GM18873 (cell line): ENCODE measurements around the gene IP6K3.

Source experiments
- ATAC-seq: cut with Tn5 transposase; IDR thresholded peaks from one replicate; pipeline ENCODE4 v1.9.1; 2021; ENCODE audit warnings: mild to moderate bottlenecking, moderate library complexity, moderate number of reproducible peaks; ENCODE audit not compliant: unreplicated experiment, low FRiP score

The IP6K3 gene

DNA sequence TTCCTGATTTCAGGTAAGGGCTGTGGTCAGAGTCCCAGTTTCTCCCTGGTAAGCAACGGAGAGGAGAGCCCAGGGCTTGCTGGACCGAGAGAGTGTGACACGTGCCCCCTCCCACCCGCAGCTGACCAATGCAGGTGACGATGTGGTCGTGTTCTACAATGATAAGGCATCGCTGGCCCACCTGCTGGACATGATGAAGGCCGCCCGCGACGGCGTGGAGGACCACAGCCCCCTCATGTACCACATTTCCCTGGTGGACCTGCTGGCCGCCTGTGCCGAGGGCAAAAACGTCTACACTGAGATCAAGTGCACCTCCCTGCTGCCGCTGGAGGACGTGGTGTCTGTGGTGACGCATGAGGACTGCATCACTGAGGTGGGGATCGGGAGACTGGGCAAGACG is 66.9 kb downstream of the IP6K3 start:
- ATAC-seq, result no peak

DNA sequence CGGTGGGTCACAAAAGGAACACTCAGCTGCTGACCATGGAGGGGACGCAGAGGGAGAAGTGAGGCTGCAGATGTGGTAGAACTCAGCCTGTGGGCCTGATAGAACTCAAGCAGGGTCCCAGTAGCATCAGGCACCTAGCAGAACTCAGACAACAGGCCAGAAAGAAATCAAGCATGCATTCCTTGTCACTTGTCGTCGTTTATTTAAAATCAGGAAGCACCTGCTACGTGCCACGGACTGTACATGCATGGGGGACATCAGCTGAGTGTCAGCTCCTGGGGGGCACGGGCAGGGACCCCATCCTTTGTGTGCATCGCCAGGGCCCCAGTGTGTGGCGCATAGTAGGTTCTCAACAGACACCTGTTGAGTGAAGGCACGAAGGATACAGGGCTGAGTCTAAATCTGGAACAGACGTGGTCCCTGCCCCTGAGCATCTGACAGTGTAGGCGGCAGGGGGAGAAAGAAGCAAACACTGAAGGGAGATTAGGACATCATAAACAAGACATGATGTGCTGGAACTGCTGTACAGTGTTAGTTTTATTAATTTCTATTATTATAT is 67.7 kb downstream of the IP6K3 start:
- no peak for ATAC-seq

DNA sequence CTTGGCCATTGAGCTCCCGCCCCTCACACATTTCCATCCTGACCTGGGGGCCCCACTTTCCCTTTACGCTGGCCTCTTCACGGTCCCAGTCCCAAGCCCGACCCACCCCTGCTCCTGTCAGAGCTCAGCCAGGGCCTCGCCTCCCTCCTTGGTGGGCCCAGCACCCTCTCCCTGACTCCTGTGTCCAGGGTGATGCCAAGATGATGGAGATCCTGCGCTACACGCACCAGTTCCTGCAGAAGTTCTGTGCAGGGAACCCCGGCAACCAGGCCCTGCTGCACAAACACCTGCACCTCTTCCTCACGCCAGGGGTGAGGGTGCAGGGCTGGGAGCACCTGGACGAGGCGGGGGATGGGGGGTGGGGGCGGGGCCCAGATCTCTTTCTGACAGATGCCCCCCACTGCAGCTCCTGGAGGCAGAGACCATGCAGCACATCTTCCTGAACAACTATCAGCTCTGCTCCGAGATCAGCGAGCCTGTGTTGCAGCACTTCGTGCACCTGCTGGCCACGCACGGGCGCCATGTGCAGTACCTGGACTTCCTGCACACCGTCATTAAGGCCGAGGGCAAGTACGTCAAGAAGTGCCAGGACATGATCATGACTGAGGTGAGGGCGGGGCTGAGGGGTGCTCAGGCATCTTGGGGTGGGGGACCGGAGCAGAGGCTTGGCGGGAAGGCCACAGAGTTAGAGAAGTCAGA is 68.3 kb downstream of the IP6K3 start:
- no peak for ATAC-seq

DNA sequence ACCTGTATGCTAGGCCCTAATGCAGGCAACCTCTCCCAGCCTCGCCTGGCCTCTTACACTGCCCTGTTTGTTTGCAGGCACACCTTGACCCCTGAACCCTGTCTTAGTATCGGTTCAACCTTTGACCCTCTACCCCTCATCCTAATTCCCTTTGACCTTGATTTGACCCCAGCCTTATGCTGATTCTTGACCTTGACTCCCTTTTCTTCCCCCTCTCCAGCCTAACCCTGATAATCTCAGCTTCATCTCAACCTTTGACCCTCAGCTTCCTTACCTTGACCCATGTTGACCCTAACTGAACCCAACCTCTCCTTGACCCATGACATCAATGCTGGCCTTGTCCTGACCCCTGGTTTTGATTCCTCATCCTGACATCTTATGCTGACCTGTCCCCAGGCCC is 69.0 kb downstream of the IP6K3 start:
- no peak for ATAC-seq

DNA sequence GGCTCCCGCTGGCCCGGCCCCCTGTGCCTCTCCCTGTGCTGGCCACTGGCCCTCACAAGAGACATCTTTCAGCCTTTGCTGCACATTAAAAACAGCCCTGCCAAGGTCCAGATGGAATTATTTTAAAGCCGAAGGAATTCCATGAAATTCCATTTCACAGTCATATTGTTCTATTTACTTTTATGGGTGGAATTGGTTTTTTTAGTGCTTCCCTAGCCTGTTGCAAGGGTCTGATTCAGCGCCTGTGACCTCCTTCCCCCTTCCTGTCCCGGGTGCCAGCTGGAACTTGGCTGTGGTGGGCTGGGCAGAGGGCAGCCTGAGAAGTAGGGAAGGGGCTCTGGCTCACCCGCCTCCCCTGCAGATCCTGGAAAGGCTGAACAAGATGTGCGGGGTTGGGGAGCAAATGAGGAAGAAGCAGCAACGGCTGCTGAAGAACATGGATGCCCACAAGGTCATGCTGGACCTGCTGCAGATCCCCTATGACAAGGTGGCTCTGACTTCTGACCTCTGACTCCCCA is 69.5 kb downstream of the IP6K3 start:
- no peak for ATAC-seq

DNA sequence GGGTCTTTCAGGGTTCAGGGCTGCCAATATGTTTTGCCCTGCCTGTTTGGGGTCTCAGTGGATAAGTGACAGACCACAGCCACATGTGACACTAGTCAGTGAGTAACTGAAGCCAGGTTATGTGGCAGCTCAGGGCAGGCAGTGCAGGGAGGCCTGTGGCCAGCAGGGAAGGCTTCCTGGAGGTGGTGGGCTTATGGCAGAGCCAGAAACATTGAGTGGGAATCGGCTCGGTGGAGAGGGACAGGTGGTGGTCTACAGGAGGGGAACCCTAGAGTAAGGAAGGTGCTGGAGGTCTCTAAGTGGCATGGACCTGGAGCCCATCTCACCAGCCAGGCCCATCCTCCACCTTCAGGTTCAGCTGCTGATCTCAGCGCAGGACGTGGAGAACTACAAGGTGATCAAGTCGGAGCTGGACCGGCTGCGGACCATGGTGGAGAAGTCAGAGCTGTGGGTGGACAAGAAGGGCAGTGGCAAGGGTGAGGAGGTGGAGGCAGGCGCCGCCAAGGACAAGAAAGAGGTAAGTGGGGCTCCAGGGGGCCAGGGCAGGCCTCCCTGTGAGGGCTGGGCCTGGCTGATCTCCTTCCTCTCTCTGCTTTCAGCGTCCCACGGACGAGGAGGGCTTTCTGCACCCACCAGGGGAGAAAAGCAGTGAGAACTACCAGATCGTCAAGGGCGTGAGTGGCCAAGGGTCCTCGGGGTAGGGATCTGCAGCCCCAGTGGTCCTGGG is 70.1 kb downstream of the IP6K3 start:
- no peak for ATAC-seq

DNA sequence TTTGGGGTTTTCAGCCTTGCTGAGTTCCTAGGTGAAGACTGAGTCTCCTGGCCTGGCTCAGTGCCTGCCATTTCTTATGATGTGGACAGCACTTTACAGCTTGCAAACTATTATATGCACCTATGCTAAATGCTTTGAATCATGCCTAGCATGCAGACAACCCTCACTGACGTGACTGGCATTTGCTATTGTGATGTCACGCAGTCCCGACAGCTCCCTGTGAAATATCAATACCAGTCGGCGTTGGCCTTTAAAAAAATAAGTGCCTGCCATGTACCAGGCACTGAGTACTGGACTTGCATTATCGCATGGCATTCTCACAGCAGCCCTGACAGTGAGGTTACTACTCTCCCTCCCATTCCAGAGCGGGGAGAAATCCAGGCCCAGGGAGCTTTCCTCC is 70.7 kb downstream of the IP6K3 start:
- no peak for ATAC-seq

DNA sequence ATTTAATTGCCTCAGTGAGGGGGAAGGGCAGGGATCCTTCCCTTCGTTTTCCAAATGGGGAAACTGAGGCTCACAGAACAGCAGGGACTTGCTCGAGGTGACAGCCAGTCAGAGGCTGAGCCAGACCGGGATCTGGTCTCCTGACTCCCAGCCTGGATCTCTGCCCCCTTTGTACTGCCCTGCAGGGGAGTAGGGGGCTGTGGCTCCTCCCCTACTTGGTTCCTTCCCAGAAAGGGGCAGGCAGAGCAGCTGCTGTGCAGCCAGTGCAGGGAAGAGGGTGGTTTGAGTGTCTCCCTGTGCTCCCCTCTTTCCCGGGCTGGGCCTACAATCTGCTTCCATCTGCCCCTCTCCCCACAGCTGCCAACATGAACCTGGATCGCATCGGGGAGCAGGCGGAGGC is 72.9 kb downstream of the IP6K3 start:
- ATAC-seq, result no peak

DNA sequence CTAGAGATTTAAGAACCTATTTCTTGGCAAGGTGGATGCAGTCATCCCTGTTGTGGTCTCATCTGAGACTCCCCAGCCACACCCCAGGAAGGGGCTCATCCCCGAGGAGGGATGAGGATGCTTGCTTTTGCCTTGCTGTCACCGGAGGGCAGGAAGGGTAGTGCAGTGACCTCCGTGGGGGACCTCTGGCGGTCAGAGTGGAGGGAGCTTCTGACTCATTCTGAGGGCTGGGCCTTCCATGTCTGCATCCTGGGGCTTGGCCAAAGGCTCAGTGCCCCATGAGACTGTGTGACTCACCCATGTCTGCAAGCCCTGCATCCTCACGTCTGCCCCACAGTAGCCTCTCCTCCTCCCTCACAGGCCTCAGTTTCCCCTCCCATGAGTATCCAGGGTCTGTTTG is 73.9 kb downstream of the IP6K3 start:
- no peak for ATAC-seq

DNA sequence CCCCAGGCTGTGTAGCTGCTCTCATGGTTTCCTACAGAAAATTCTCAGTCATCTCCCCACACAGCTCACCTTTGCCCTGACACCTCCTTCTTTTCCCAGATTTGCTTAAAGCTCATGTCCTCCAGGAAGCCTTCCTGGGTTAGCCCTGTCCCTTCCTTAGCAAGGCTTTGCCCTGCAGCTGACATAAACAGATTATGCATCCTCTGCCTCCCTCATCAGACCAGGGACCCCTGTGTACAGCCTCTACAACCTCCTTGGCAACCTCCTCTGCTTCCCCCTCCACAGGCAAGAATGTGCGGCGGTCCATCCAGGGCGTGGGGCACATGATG is 75.0 kb downstream of the IP6K3 start:
- ATAC-seq, result no peak
